Measurements from ENCODE around the gene RBM28.

DNA sequence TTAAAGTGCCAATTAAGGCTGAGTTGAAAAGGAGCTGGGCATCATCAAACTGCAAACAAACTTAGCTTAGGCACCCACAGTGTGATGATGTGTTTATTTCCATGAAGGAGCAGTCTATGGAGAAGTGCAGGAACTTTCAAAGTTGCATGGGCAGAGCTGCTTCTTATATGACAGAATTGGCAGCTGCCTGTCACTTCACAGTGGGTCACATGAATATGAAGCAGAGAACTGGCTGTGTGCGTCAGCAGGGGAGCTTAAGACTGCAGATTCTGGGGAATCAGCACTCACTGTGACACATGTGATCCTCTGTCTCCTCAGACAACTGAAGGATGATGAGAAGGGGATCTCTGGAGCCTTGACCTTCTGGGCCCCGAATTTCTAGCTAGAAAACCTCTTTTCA lies 36.6 kb downstream of the RBM28 start:
- TF ChIP-seq SIN3A (IDR thresholded peaks at IDR 0.05; ENCODE audit: borderline replicate concordance, insufficient read depth, low read length) = no peak
- TF ChIP-seq, protein P1, sequence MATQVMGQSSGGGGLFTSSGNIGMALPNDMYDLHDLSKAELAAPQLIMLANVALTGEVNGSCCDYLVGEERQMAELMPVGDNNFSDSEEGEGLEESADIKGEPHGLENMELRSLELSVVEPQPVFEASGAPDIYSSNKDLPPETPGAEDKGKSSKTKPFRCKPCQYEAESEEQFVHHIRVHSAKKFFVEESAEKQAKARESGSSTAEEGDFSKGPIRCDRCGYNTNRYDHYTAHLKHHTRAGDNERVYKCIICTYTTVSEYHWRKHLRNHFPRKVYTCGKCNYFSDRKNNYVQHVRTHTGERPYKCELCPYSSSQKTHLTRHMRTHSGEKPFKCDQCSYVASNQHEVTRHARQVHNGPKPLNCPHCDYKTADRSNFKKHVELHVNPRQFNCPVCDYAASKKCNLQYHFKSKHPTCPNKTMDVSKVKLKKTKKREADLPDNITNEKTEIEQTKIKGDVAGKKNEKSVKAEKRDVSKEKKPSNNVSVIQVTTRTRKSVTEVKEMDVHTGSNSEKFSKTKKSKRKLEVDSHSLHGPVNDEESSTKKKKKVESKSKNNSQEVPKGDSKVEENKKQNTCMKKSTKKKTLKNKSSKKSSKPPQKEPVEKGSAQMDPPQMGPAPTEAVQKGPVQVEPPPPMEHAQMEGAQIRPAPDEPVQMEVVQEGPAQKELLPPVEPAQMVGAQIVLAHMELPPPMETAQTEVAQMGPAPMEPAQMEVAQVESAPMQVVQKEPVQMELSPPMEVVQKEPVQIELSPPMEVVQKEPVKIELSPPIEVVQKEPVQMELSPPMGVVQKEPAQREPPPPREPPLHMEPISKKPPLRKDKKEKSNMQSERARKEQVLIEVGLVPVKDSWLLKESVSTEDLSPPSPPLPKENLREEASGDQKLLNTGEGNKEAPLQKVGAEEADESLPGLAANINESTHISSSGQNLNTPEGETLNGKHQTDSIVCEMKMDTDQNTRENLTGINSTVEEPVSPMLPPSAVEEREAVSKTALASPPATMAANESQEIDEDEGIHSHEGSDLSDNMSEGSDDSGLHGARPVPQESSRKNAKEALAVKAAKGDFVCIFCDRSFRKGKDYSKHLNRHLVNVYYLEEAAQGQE (IDR thresholded peaks at IDR 0.05; ENCODE audit: insufficient read depth in 1 of 2, low read depth in 2 of 2, low read length in 2 of 2) = no peak
- TF ChIP-seq POLR2AphosphoS5 (IDR thresholded peaks at IDR 0.05; ENCODE audit: low read depth, low read length) = no peak
- no peak for TF ChIP-seq TAF1 (IDR thresholded peaks at IDR 0.05; ENCODE audit: borderline replicate concordance, insufficient read depth, low read length)
- TF ChIP-seq FOXP2 (optimal IDR thresholded peaks at IDR 0.05; ENCODE audit: borderline replicate concordance, extremely low read depth, extremely low read length, insufficient read depth) = no peak
